Osteoblast (primary cell): ENCODE data around the gene PTCD3. TPM values are rescaled to one million over a fixed set of nuclear protein-coding genes. Genes with fewer than 3 reads are reported as not detected.

Source experiments
- DNase-seq: peaks from one replicate; pipeline ENCODE4 v3.0.0; 2011; ENCODE audit warnings: low spot score, mixed read lengths; ENCODE audit not compliant: insufficient read length; ENCODE audit errors: missing footprints
- H2AFZ ChIP-seq: 2 replicates; pipeline ENCODE4 v1.6.0; 2011; ENCODE audit warnings: mild to moderate bottlenecking, low read length
- H3K27ac ChIP-seq: 2 replicates; pipeline ENCODE4 v1.5.1; 2011; ENCODE audit warnings: mild to moderate bottlenecking, low read depth, low read length, moderate library complexity
- H3K27me3 ChIP-seq: 2 replicates; pipeline ENCODE4 v1.6.0; 2012; ENCODE audit warnings: mild to moderate bottlenecking, control low read depth, inconsistent platforms, low read length, moderate library complexity; ENCODE audit not compliant: insufficient read depth
- H3K36me3 ChIP-seq: 2 replicates; pipeline ENCODE4 v1.5.1; 2011; ENCODE audit warnings: mild to moderate bottlenecking, low read length, control low read depth, moderate library complexity; ENCODE audit not compliant: insufficient read depth
- H3K4me1 ChIP-seq: 2 replicates; pipeline ENCODE4 v1.5.1; 2011; ENCODE audit warnings: mild to moderate bottlenecking, low read length, control low read depth, moderate library complexity; ENCODE audit not compliant: insufficient read depth
- H3K4me2 ChIP-seq: 2 replicates; pipeline ENCODE4 v1.6.0; 2011; ENCODE audit warnings: mild to moderate bottlenecking, low read length; ENCODE audit not compliant: insufficient read depth
- H3K4me3 ChIP-seq: fragments of 200-600 bp; sonication (generic); 3 replicates; pipeline ENCODE4 v1.5.1; 2012; ENCODE audit warnings: mild to moderate bottlenecking, low read length, inconsistent platforms; ENCODE audit not compliant: insufficient read depth
- H3K79me2 ChIP-seq: 2 replicates; pipeline ENCODE4 v1.6.0; 2012; ENCODE audit warnings: mild to moderate bottlenecking, low read length, control low read depth, inconsistent platforms; ENCODE audit not compliant: insufficient read depth
- H3K9me3 ChIP-seq: 2 replicates; pipeline ENCODE4 v1.5.1; 2011; ENCODE audit warnings: low read depth, low read length, control low read depth
- H4K20me1 ChIP-seq: 2 replicates; pipeline ENCODE4 v1.6.0; 2012; ENCODE audit warnings: mild to moderate bottlenecking, low read length, control low read depth; ENCODE audit not compliant: insufficient read depth
- total RNA-seq: library from RNA; depleted of rRNA; stranded (reverse); fragments of >200 nt; gene quantifications from 2 replicates; pipeline ENCODE4 v1.2.3, GENCODE V29; 2012
- TF ChIP-seq, protein P1 (sequence below): IDR thresholded peaks from 2 replicates; pipeline ENCODE4 v1.5.1; 2011; ENCODE audit warnings: mild to moderate bottlenecking, low read depth, low read length, moderate library complexity; ENCODE audit errors: extremely low read depth

Gene PTCD3
- total RNA-seq, 1 donor, result 55.0 TPM

DNA sequence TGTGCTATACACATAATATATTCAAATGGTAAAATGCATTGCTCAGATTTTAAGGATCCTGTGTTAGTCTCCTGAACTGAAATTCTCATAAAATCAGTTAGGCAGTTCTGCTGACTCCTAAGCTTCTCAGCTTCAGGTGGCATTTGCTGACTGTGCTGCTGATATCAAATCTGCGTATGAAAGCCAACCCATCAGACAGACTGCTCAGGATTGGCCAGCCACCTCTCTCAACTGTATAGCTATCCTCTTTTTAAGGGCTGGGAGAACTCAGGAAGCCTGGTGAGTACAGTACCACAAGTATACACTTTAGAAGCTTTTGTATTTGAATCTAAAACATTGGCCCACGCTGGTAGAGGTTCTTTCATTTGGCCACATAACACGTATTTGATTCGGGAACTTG, 28.7 kb downstream of the PTCD3 start:
- Histone ChIP-seq H3K27me3 (no peaks in the 10 kb centered on the region), H4K20me1 (peaks cover 1% of the 10 kb centered on the region), H3K4me2 (no peak overlapping the region), H3K4me1 (no peaks in the 10 kb centered on the region), H2AFZ (no peak overlapping the region), H3K79me2 (no peaks in the 10 kb centered on the region), H3K27ac (no peak overlapping the region), H3K9me3 (no peaks in the 10 kb centered on the region), H3K4me3 (no peak overlapping the region), H3K36me3 (peaks cover 96% of the 10 kb centered on the region)
- TF ChIP-seq, protein P1, sequence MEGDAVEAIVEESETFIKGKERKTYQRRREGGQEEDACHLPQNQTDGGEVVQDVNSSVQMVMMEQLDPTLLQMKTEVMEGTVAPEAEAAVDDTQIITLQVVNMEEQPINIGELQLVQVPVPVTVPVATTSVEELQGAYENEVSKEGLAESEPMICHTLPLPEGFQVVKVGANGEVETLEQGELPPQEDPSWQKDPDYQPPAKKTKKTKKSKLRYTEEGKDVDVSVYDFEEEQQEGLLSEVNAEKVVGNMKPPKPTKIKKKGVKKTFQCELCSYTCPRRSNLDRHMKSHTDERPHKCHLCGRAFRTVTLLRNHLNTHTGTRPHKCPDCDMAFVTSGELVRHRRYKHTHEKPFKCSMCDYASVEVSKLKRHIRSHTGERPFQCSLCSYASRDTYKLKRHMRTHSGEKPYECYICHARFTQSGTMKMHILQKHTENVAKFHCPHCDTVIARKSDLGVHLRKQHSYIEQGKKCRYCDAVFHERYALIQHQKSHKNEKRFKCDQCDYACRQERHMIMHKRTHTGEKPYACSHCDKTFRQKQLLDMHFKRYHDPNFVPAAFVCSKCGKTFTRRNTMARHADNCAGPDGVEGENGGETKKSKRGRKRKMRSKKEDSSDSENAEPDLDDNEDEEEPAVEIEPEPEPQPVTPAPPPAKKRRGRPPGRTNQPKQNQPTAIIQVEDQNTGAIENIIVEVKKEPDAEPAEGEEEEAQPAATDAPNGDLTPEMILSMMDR, result no peak
- no peak for DNase-seq

DNA sequence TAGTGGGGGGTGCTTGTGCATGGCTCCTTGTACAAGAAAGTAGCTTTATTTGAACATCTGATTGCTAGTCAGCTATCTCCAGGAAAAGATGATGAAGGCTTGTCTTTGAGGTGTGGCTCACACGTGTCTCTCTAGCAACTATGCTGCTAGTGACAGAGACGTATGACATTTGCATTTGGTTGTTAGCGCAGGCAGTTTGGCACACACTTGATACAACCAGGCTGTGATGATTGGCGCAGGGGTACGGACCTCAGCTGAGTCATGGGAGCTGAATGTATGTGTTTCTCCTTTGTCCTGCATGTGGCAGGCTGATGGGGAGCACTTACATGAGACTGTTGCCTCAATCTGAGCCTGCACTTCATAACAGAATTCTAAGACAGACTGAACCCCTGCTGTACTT, 29.6 kb downstream of the PTCD3 start:
- H3K27me3 ChIP-seq, result no peaks in the 10 kb centered on the region
- no peaks in the 10 kb centered on the region for H3K9me3 ChIP-seq
- peaks cover 100% of the 10 kb centered on the region for H3K36me3 ChIP-seq
- H3K79me2 ChIP-seq, result no peaks in the 10 kb centered on the region
- no peak overlapping the region for H3K27ac ChIP-seq
- no peak for DNase-seq
- TF ChIP-seq, protein P1, result no peak
- H2AFZ ChIP-seq, result no peak overlapping the region
- no peak overlapping the region for H3K4me2 ChIP-seq
- no peaks in the 10 kb centered on the region for H3K4me1 ChIP-seq
- no peak overlapping the region for H3K4me3 ChIP-seq
- H4K20me1 ChIP-seq, result peaks cover 2% of the 10 kb centered on the region

DNA sequence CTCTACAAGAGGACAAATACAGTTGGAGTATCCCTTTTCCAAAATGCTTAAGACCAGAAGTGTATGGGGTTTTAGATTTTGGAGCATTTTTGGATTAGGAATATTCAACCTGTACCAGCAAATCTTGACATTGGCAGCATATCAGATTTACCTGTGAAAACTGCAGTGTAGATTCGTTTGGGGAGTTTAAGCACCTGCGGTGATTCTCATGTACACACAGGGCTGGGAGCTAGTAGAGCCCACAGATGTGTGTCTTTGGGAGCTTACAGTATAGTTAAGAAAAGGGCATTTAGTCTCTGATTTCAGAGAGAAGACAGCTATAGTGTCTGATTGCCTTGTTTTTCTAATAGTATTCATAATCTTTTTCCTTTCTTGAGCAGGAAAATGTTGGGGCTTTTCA, 30.1 kb downstream of the PTCD3 start:
- TF ChIP-seq, protein P1, result no peak
- H3K4me1 ChIP-seq, result no peaks in the 10 kb centered on the region
- no peaks in the 10 kb centered on the region for H3K9me3 ChIP-seq
- H2AFZ ChIP-seq, result no peak overlapping the region
- peaks cover 2% of the 10 kb centered on the region for H4K20me1 ChIP-seq
- no peak overlapping the region for H3K27ac ChIP-seq
- no peak overlapping the region for H3K4me2 ChIP-seq
- no peak overlapping the region for H3K4me3 ChIP-seq
- peaks cover 99% of the 10 kb centered on the region for H3K36me3 ChIP-seq
- no peaks in the 10 kb centered on the region for H3K79me2 ChIP-seq
- no peak for DNase-seq
- no peaks in the 10 kb centered on the region for H3K27me3 ChIP-seq

DNA sequence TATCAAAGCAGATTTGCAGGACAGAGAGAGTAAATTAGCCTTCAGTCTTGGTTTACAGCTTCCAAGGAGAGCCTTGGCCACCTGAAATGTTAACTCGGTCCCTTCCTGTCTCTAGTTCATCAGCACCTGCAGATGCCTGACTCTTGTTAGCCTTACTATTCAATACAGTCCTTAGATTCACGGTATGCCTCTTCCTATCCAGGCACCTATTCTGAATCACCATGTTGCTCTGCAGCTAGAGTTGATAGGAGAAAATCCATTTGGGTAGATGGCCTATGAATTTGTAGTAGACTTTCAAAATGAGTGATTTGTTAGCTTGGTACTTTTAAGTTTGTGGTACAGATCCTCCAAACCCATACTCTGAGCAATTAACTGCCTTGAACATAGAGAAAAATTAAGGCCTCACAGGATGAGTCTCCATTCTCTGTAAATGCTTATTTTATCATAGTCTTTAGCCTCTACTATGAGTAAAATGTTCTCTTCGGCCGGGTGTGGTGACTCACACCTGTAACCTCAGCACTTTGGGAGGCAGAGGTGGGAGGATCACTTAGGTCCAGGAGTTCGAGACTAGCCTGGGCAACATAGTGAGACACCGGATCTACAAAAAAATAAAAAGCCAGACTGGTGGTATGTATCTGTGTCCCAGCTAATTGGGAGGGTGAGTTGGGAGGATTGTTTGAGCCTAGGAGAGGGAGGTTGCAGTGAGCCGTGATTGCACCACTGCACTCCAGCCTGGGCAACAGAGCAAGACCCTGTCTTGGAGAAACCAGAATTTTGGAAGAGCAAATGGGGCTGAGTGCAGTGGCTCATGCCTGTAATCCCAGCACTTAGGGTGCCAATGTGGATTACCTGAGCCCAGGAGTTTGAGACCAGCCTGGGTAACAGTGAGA, 32.9 kb downstream of the PTCD3 start:
- Histone ChIP-seq H3K4me2 (no peak overlapping the region), H3K9me3 (no peaks in the 10 kb centered on the region), H3K27me3 (no peaks in the 10 kb centered on the region), H4K20me1 (peaks cover 2% of the 10 kb centered on the region), H3K4me3 (no peak overlapping the region), H3K4me1 (no peaks in the 10 kb centered on the region), H3K36me3 (peaks cover 95% of the 10 kb centered on the region), H2AFZ (no peak overlapping the region), H3K79me2 (no peaks in the 10 kb centered on the region), H3K27ac (no peak overlapping the region)
- TF ChIP-seq, protein P1, result no peak
- no peak for DNase-seq
